OCI-LY3 (cell line): ENCODE data around the gene CMTR1.

Experiments
- H2AFZ ChIP-seq: fragments of 200-600, 300-600 bp; shearing (Covaris generic); 2 replicates; pipeline ENCODE4 v1.6.0; 2014; ENCODE audit warnings: antibody characterized with exemption, low read depth, low read length
- H3K27ac ChIP-seq: fragments of 200-600, 300-600 bp; sonication (generic); 2 replicates; pipeline ENCODE4 v1.5.1; 2014; ENCODE audit warnings: mild to moderate bottlenecking, low read length, moderate library complexity, mixed read lengths
- H3K27me3 ChIP-seq: fragments of 200-600, 300-600 bp; sonication (generic); 2 replicates; pipeline ENCODE4 v1.6.1; 2014; ENCODE audit warnings: low read depth, low read length, mixed read lengths
- H3K36me3 ChIP-seq: fragments of 200-600, 300-600 bp; sonication (generic); replicated peaks from 2 replicates; pipeline ENCODE3; 2014; ENCODE audit warnings: low read depth, low read length, mixed read lengths
- H3K4me1 ChIP-seq: fragments of 300-600, 200-600 bp; sonication (generic); 2 replicates; pipeline ENCODE4 v1.6.1; 2014; ENCODE audit warnings: low read length, mixed read lengths
- H3K4me2 ChIP-seq: fragments of 200-600, 300-600 bp; sonication (generic); 2 replicates; pipeline ENCODE4 v1.6.1; 2014; ENCODE audit warnings: low read length, mixed read lengths
- H3K4me3 ChIP-seq: fragments of 300-600, 200-600 bp; sonication (generic); 2 replicates; pipeline ENCODE4 v1.5.1; 2014; ENCODE audit warnings: antibody characterized with exemption, mild to moderate bottlenecking, low read length, moderate library complexity
- H3K79me2 ChIP-seq: fragments of 300-600, 200-600 bp; shearing (Covaris generic); 2 replicates; pipeline ENCODE4 v1.6.1; 2014; ENCODE audit warnings: mild to moderate bottlenecking, low read length, mixed read lengths
- H3K9ac ChIP-seq: fragments of 300-600, 200-600 bp; shearing (Covaris generic); 2 replicates; pipeline ENCODE4 v1.6.0; 2014; ENCODE audit warnings: mild to moderate bottlenecking, low read length, moderate library complexity
- H3K9me3 ChIP-seq: fragments of 200-600, 300-600 bp; shearing (Covaris generic); 2 replicates; pipeline ENCODE4 v1.6.1; 2014; ENCODE audit warnings: low read length, mixed read lengths; ENCODE audit not compliant: insufficient read depth
- H4K20me1 ChIP-seq: fragments of 200-600, 300-600 bp; sonication (generic); 2 replicates; pipeline ENCODE4 v1.6.1; 2016; ENCODE audit warnings: low read length, mixed read lengths; ENCODE audit not compliant: insufficient read depth
- CTCF ChIP-seq: fragments of 200-600, 300-600 bp; sonication (generic); IDR thresholded peaks from 2 replicates; pipeline ENCODE4 v1.5.1; 2014; ENCODE audit warnings: antibody characterized with exemption, low read length, low read depth
- EZH2phosphoT487 ChIP-seq: fragments of 200-600 bp; shearing (Covaris generic); IDR thresholded peaks from 2 replicates; pipeline ENCODE4 v1.6.1; 2018; ENCODE audit warnings: antibody characterized with exemption, mixed run types, low read depth

Gene CMTR1

DNA sequence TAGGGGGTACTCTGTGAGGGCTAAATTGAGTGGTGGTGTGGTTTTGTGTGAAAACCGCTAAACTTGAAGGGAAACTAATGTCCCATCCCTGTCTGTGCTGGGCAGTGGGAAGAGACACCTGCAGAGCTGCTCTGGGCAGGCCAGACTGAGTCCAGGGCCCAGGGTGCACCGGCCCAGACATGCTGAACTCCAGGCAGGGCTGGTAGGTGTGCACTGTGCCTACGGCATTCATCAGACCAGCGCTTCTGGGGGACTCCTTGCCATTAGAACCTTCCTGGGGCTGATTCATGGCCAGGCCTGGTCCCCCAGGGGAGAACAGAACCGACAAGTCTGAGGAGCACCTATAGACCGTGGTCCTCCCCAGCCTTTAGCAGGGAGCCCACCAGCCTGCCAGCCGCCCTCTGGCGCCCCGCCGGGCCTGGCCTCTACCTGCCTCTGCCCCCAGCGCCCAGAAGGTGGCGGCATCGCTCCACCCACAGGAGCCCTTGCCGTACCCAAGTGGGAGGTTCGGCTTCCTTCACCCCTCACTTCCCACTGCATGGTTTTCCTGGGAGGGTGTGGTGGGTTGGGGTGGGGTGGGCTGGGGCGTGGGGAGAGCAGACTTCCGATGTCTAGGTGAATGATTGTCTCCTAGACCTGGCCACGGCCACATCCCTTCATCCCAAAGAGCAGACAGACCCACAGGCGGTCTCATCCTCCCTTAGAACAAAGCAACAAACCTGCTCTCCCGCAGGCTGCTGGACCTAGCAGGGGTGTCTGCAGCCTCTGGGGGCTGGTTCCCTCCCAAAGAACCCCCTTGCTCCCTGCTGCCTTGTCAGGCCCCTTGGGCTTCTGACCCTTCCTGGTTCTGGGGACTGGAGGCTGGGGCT is 51.1 kb downstream of the CMTR1 start:
- Histone ChIP-seq H3K9ac (no peak overlapping the region), H3K4me2 (no peak overlapping the region), H3K27ac (no peak overlapping the region), H2AFZ (no peak overlapping the region), H3K79me2 (no peaks in the 10 kb centered on the region), H3K4me3 (no peak overlapping the region), H3K27me3 (no peaks in the 10 kb centered on the region), H3K9me3 (no peaks in the 10 kb centered on the region), H3K36me3 (peaks cover 35% of the 10 kb centered on the region), H3K4me1 (no peaks in the 10 kb centered on the region), H4K20me1 (peaks cover 8% of the 10 kb centered on the region; the same call in 1 of the 2 replicates)
- TF ChIP-seq CTCF: peak; percentile 84
- TF ChIP-seq EZH2phosphoT487: no peak

DNA sequence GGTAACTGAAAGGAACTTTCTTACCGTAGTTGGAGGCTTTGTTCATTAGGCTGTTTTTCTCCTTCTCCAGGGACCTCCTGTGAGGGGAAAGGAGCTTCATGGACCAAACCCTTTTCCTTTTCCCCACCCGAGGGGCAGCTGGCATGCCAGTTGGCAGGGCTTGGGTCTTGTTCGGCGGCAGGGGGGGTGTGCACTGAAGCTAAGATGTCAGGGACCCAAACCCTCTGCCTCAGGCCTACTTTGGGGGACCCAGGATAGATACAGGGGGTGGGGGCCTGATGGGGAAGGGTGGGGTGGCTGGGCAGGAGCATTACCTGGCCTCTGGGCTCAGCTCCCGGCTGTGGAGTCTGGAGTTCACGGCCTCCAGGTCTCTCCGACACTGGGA is 51.8 kb downstream of the CMTR1 start:
- H3K9ac ChIP-seq: no peak overlapping the region
- H3K36me3 ChIP-seq: peaks cover 28% of the 10 kb centered on the region
- H3K79me2 ChIP-seq: no peaks in the 10 kb centered on the region
- H3K4me1 ChIP-seq: no peaks in the 10 kb centered on the region
- no peak overlapping the region for H3K4me2 ChIP-seq
- peaks cover 8% of the 10 kb centered on the region; the same call in 1 of the 2 replicates for H4K20me1 ChIP-seq
- H3K4me3 ChIP-seq: no peak overlapping the region
- H3K27ac ChIP-seq: no peak overlapping the region
- no peak for TF ChIP-seq EZH2phosphoT487
- TF ChIP-seq CTCF: no peak
- H3K27me3 ChIP-seq: no peaks in the 10 kb centered on the region
- no peak overlapping the region for H2AFZ ChIP-seq
- no peaks in the 10 kb centered on the region for H3K9me3 ChIP-seq

- peaks cover 26% of the 10 kb centered on the region for H3K36me3 ChIP-seq
- peaks cover 1% of the 10 kb centered on the region; the same call in 1 of the 2 replicates for H3K79me2 ChIP-seq
- H2AFZ ChIP-seq: no peak overlapping the region
- H3K4me1 ChIP-seq: no peaks in the 10 kb centered on the region
- H3K27me3 ChIP-seq: no peaks in the 10 kb centered on the region
- H3K9me3 ChIP-seq: no peaks in the 10 kb centered on the region
- H4K20me1 ChIP-seq: peaks cover 10% of the 10 kb centered on the region; the same call in 1 of the 2 replicates
- no peak overlapping the region for H3K27ac ChIP-seq
- H3K9ac ChIP-seq: no peak overlapping the region
- H3K4me2 ChIP-seq: no peak overlapping the region
- no peak overlapping the region for H3K4me3 ChIP-seq
- TF ChIP-seq EZH2phosphoT487 (no peak), CTCF (no peak)
Observed at GRCh38 chr6:37485291-37485702, 52.3 kb downstream of the CMTR1 start.

DNA sequence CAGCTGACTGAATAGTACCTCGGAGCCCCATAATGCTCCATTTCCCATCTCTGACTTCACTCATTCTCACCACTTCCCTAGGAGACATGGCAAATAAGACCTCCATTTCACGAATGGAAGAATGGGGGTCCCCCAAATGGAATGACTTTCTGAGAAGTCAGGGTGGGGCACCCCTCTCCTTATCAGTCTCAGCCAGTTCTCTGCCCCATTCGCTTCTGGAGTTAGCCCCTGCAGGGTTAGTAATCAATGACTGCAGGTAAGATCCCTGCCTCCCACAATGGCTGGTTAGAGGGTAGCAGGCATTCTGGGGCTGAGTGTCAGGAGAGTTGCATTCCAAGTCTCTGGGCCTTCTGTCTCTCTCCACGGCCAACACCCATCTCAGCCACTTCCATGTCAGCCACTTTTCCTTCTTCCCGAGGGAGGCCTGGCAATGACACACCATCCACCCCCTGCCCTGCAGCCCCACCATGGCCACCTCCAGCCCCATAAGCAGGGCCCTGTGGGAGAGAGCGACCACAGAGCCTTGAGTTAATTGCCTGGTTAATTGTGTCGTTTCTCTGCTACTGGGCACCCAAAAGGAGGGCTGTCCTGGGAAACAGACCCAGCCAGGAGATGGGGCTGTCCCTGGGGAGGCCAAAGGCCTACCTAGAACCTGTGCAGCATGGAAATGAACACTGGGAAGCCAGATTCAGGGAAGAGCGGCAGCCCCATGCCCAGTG is 53.3 kb downstream of the CMTR1 start:
- no peak overlapping the region for H3K9ac ChIP-seq
- H3K36me3 ChIP-seq: peaks cover 26% of the 10 kb centered on the region
- no peak overlapping the region for H3K4me3 ChIP-seq
- no peak overlapping the region for H3K27ac ChIP-seq
- H3K79me2 ChIP-seq: peaks cover 4% of the 10 kb centered on the region; the same call in 1 of the 2 replicates
- H3K4me2 ChIP-seq: no peak overlapping the region
- H3K9me3 ChIP-seq: no peaks in the 10 kb centered on the region
- peaks cover 17% of the 10 kb centered on the region; the same call in 1 of the 2 replicates for H4K20me1 ChIP-seq
- no peaks in the 10 kb centered on the region for H3K27me3 ChIP-seq
- TF ChIP-seq EZH2phosphoT487: no peak
- no peak for TF ChIP-seq CTCF
- no peaks in the 10 kb centered on the region for H3K4me1 ChIP-seq
- H2AFZ ChIP-seq: no peak overlapping the region
